ENCODE data around the gene TAB2. TPM values are rescaled to one million over a fixed set of nuclear protein-coding genes. Genes with fewer than 3 reads are reported as not detected.

Gene TAB2
- total and polyA plus RNA-seq, 4 experiments from 2014 or later, result 27.0 to 116 (median 68.4) TPM

GRCh38 chr6:149405823-149406765 lies 88.6 kb downstream of the TAB2 start:
- peaks cover 43% of the 10 kb centered on the region for H3K36me3 ChIP-seq (ENCODE audit: insufficient read depth, low read length)
- Mint-ChIP-seq H3K9me3 (no peaks in the 10 kb centered on the region), H3K36me3 (peaks cover 50 to 66% of the 10 kb centered on the region in 2 donors), H3K4me3 (no peak overlapping the region), H3K4me1 (peaks cover 3 to 24% (median 11%) of the 10 kb centered on the region in 4 donors), H3K27ac (peak overlapping the region; percentile 0 to 82 (median 36)), H3K27me3 (no peaks in the 10 kb centered on the region)
- DNase-seq, result no peak
- no peak overlapping the region for H3K27ac ChIP-seq (ENCODE audit: low read depth, low read length)
- POLR2A ChIA-PET (ENCODE audit: partially characterized antibody), result no interaction called here
- CTCF ChIA-PET (ENCODE audit: partially characterized antibody), result interaction anchor here (1.4 kb wide), 1 partner anchor 26 kb away, joined by 3 read pairs; no protein-coding TSS in a partner anchor
- no peaks in the 10 kb centered on the region for H3K4me1 ChIP-seq (ENCODE audit: insufficient read depth, low read length)
- intact Hi-C loops (cut with micrococcal nuclease), result no loop called here
- H3K4me3 ChIP-seq (ENCODE audit: low read length in 2 of 2), result no peak overlapping the region
- H3K9me3 ChIP-seq (ENCODE audit: control insufficient read depth in 1 of 2, low read length in 2 of 2), result no peaks in the 10 kb centered on the region
- no peaks in the 10 kb centered on the region for H3K27me3 ChIP-seq (ENCODE audit: insufficient read depth, low read length)

- Mint-ChIP-seq H3K4me1 (peaks cover 5 to 26% (median 7%) of the 10 kb centered on the region in 4 donors), H3K9me3 (peaks cover 0 to 1% (median 0%) of the 10 kb centered on the region in 8 donors), H3K36me3 (peaks cover 35 to 52% of the 10 kb centered on the region in 2 donors), H3K27ac (peak overlapping the region in 2 of 7 donors; percentile 41), H3K27me3 (no peaks in the 10 kb centered on the region), H3K4me3 (no peak overlapping the region)
- H3K9me3 ChIP-seq (ENCODE audit: control insufficient read depth in 1 of 2, low read length in 2 of 2), result no peaks in the 10 kb centered on the region
- ChIA-PET CTCF (ENCODE audit: partially characterized antibody) (interaction anchor here (1.4 to 2.4 kb wide), 3 partner anchors 11 to 328 kb away, joined by 3 to 9 read pairs (median 3); no protein-coding TSS in a partner anchor), POLR2A (ENCODE audit: partially characterized antibody) (interaction anchor here (0.7 to 1.6 kb wide), 4 partner anchors 8 to 91 kb away, joined by 3 to 5 read pairs (median 3); no protein-coding TSS in a partner anchor)
- DNase-seq, result no peak
- H3K27me3 ChIP-seq (ENCODE audit: insufficient read depth, low read length), result no peaks in the 10 kb centered on the region
- no peak overlapping the region for H3K27ac ChIP-seq (ENCODE audit: low read depth, low read length)
- no peaks in the 10 kb centered on the region for H3K4me1 ChIP-seq (ENCODE audit: insufficient read depth, low read length)
- intact Hi-C loops (cut with micrococcal nuclease), result no loop called here
- H3K36me3 ChIP-seq (ENCODE audit: insufficient read depth, low read length), result peaks cover 36% of the 10 kb centered on the region
- no peak overlapping the region for H3K4me3 ChIP-seq (ENCODE audit: low read length in 2 of 2)
Measured at GRCh38 chr6:149409617-149410016, 92.1 kb downstream of the TAB2 start.

GRCh38 chr6:149410557-149410956 lies 93.0 kb downstream of the TAB2 start:
- intact Hi-C loops (cut with micrococcal nuclease), result no loop called here
- no peak for DNase-seq
- CTCF ChIA-PET (ENCODE audit: partially characterized antibody), result interaction anchor here (0.6 to 2.4 kb wide), 4 partner anchors 10 to 236 kb away, joined by 3 to 9 read pairs (median 5); no protein-coding TSS in a partner anchor

GRCh38 chr6:149414009-149414408 lies 96.5 kb downstream of the TAB2 start:
- H3K27ac Mint-ChIP-seq, result peak overlapping the region in 4 of 7 donors; percentile 8 to 75 (median 48)

More at GRCh38 chr6:149410557-149410956, 93.0 kb downstream of the TAB2 start:
- Histone ChIP-seq H3K9me3 (ENCODE audit: control insufficient read depth in 1 of 2, low read length in 2 of 2) (no peaks in the 10 kb centered on the region), H3K36me3 (ENCODE audit: insufficient read depth, low read length) (peaks cover 30% of the 10 kb centered on the region), H3K27me3 (ENCODE audit: insufficient read depth, low read length) (no peaks in the 10 kb centered on the region), H3K4me3 (ENCODE audit: low read length in 2 of 2) (no peak overlapping the region), H3K27ac (ENCODE audit: low read depth, low read length) (no peak overlapping the region), H3K4me1 (ENCODE audit: insufficient read depth, low read length) (no peaks in the 10 kb centered on the region)
- POLR2A ChIA-PET (ENCODE audit: partially characterized antibody), result interaction anchor here (1.6 kb wide), 1 partner anchor 92 kb away, joined by 5 read pairs; no protein-coding TSS in a partner anchor
- Mint-ChIP-seq H3K4me3 (no peak overlapping the region), H3K27me3 (no peaks in the 10 kb centered on the region), H3K9me3 (peaks cover 0 to 1% (median 0%) of the 10 kb centered on the region in 8 donors), H3K27ac (peak overlapping the region in 2 of 7 donors; percentile 41 to 43), H3K4me1 (peaks cover under 1 to 16% (median 6%) of the 10 kb centered on the region in 4 donors), H3K36me3 (peaks cover 35 to 46% of the 10 kb centered on the region in 2 donors)

GRCh38 chr6:149414821-149415220 lies 97.3 kb downstream of the TAB2 start:
- H3K27me3 Mint-ChIP-seq, result no peaks in the 10 kb centered on the region
- H3K27ac ChIP-seq (ENCODE audit: low read depth, low read length), result no peak overlapping the region
- H3K4me3 Mint-ChIP-seq, result no peak overlapping the region
- POLR2A ChIA-PET (ENCODE audit: partially characterized antibody), result no interaction called here
- no peaks in the 10 kb centered on the region for H3K27me3 ChIP-seq (ENCODE audit: insufficient read depth, low read length)
- CTCF ChIA-PET (ENCODE audit: partially characterized antibody), result interaction anchor here (0.9 to 3.2 kb wide), 2 partner anchors 17 to 330 kb away, joined by 3 to 11 read pairs; no protein-coding TSS in a partner anchor
- no peak for DNase-seq
- H3K4me1 Mint-ChIP-seq, result peaks cover 0 to 14% (median 10%) of the 10 kb centered on the region in 4 donors
- H3K4me1 ChIP-seq (ENCODE audit: insufficient read depth, low read length), result no peaks in the 10 kb centered on the region
- H3K9me3 Mint-ChIP-seq, result peaks cover 0 to 7% (median 3%) of the 10 kb centered on the region in 8 donors
- peaks cover 16% of the 10 kb centered on the region for H3K36me3 ChIP-seq (ENCODE audit: insufficient read depth, low read length)
- intact Hi-C loops (cut with micrococcal nuclease), result no loop called here
- H3K9me3 ChIP-seq (ENCODE audit: control insufficient read depth in 1 of 2, low read length in 2 of 2), result no peaks in the 10 kb centered on the region
- H3K36me3 Mint-ChIP-seq, result peaks cover 28 to 36% of the 10 kb centered on the region in 2 donors
- H3K27ac Mint-ChIP-seq, result peak overlapping the region in 3 of 7 donors; percentile 1 to 73 (median 39)
- no peak overlapping the region for H3K4me3 ChIP-seq (ENCODE audit: low read length in 2 of 2)

More at GRCh38 chr6:149414009-149414408, 96.5 kb downstream of the TAB2 start:
- Mint-ChIP-seq H3K36me3 (peaks cover 34 to 39% of the 10 kb centered on the region in 2 donors), H3K4me1 (peaks cover 0 to 10% (median 8%) of the 10 kb centered on the region in 4 donors), H3K4me3 (no peak overlapping the region), H3K27me3 (no peaks in the 10 kb centered on the region), H3K9me3 (peaks cover 0 to 7% (median 3%) of the 10 kb centered on the region in 8 donors)
- intact Hi-C loops (cut with micrococcal nuclease), result no loop called here
- Histone ChIP-seq H3K27me3 (ENCODE audit: insufficient read depth, low read length) (no peaks in the 10 kb centered on the region), H3K9me3 (ENCODE audit: control insufficient read depth in 1 of 2, low read length in 2 of 2) (no peaks in the 10 kb centered on the region), H3K4me3 (ENCODE audit: low read length in 2 of 2) (no peak overlapping the region), H3K27ac (ENCODE audit: low read depth, low read length) (no peak overlapping the region), H3K36me3 (ENCODE audit: insufficient read depth, low read length) (peaks cover 20% of the 10 kb centered on the region), H3K4me1 (ENCODE audit: insufficient read depth, low read length) (no peaks in the 10 kb centered on the region)
- ChIA-PET CTCF (ENCODE audit: partially characterized antibody) (interaction anchor here (0.9 to 3.2 kb wide), 4 partner anchors 18 to 381 kb away, joined by 3 to 11 read pairs (median 3); no protein-coding TSS in a partner anchor), POLR2A (ENCODE audit: partially characterized antibody) (interaction anchor here (1.3 kb wide), 1 partner anchor 18 kb away, joined by 4 read pairs; no protein-coding TSS in a partner anchor)
- DNase-seq, result no peak

GRCh38 chr6:149419696-149420404 lies 102.3 kb downstream of the TAB2 start:
- Mint-ChIP-seq H3K27me3 (no peaks in the 10 kb centered on the region), H3K4me1 (peaks cover 0 to 16% (median 14%) of the 10 kb centered on the region in 4 donors), H3K27ac (peak overlapping the region in 1 of 7 donors; percentile 25), H3K36me3 (peaks cover under 1 to 14% of the 10 kb centered on the region in 2 donors), H3K9me3 (peaks cover 0 to 7% (median 2%) of the 10 kb centered on the region in 8 donors), H3K4me3 (no peak overlapping the region)
- H3K4me3 ChIP-seq (ENCODE audit: low read length in 2 of 2), result no peak overlapping the region
- CTCF ChIA-PET (ENCODE audit: partially characterized antibody), result interaction anchor here (1.3 to 6.1 kb wide), 4 partner anchors 9 to 335 kb away, joined by 3 to 38 read pairs (median 6); no protein-coding TSS in a partner anchor
- intact Hi-C loops (cut with micrococcal nuclease), result no loop called here
- H3K27ac ChIP-seq (ENCODE audit: low read depth, low read length), result no peak overlapping the region
- H3K4me1 ChIP-seq (ENCODE audit: insufficient read depth, low read length), result no peaks in the 10 kb centered on the region
- no peaks in the 10 kb centered on the region for H3K27me3 ChIP-seq (ENCODE audit: insufficient read depth, low read length)
- no peak for DNase-seq
- POLR2A ChIA-PET (ENCODE audit: partially characterized antibody), result interaction anchor here (0.6 to 1.8 kb wide), 4 partner anchors 10 to 326 kb away, joined by 3 to 9 read pairs (median 4); no protein-coding TSS in a partner anchor
- H3K36me3 ChIP-seq (ENCODE audit: insufficient read depth, low read length), result no peaks in the 10 kb centered on the region
- no peaks in the 10 kb centered on the region for H3K9me3 ChIP-seq (ENCODE audit: control insufficient read depth in 1 of 2, low read length in 2 of 2)
